Epithelial cell of esophagus (primary cell): Measurements from ENCODE around the gene PEX10.

Experiments used
- DNase-seq: peaks from one replicate; pipeline ENCODE4 v3.0.0; 2010; ENCODE audit warnings: low read depth
- H3K4me3 ChIP-seq: 2 replicates; pipeline ENCODE4 v1.5.1; 2011; ENCODE audit warnings: mild to moderate bottlenecking, low read length, control low read depth
- CTCF ChIP-seq: IDR thresholded peaks from 2 replicates; pipeline ENCODE4 v1.5.1; 2011; ENCODE audit warnings: low read depth, mild to moderate bottlenecking, low read length, control low read depth, inconsistent platforms; ENCODE audit not compliant: insufficient read depth; ENCODE audit errors: missing control alignments

Gene PEX10

GRCh38 chr1:2396059-2396458 lies 16.3 kb downstream of the PEX10 start:
- no peak for DNase-seq
- H3K4me3 ChIP-seq: no peak overlapping the region
- no peak for TF ChIP-seq CTCF

GRCh38 chr1:2395245-2395644 lies 17.1 kb downstream of the PEX10 start:
- TF ChIP-seq CTCF: no peak
- H3K4me3 ChIP-seq: no peak overlapping the region
- no peak for DNase-seq

GRCh38 chr1:2394761-2395160 lies 17.6 kb downstream of the PEX10 start:
- no peak for DNase-seq
- no peak overlapping the region for H3K4me3 ChIP-seq
- TF ChIP-seq CTCF: no peak

- no peak for DNase-seq
- H3K4me3 ChIP-seq: no peak overlapping the region
- no peak for TF ChIP-seq CTCF
Measured at GRCh38 chr1:2394220-2394619, 18.1 kb downstream of the PEX10 start.

- H3K4me3 ChIP-seq: no peak overlapping the region
- TF ChIP-seq CTCF: no peak
- DNase-seq: no peak
Measured at GRCh38 chr1:2393471-2393877, 18.9 kb downstream of the PEX10 start.

- H3K4me3 ChIP-seq: peak overlapping the region; percentile 79
- TF ChIP-seq CTCF: no peak
- peak; percentile 19 for DNase-seq
Measured at GRCh38 chr1:2392686-2393085, 19.7 kb downstream of the PEX10 start.

GRCh38 chr1:2391931-2392509 lies 20.3 kb downstream of the PEX10 start:
- TF ChIP-seq CTCF: no peak

More at GRCh38 chr1:2391931-2392509, 20.3 kb downstream of the PEX10 start:
- H3K4me3 ChIP-seq: peak overlapping the region; percentile 79
- no peak for DNase-seq
